Measurements from ENCODE around the gene ATF4. TPM values are rescaled to one million over a fixed set of nuclear protein-coding genes. Genes with fewer than 3 reads are reported as not detected.
A peak's percentile ranks its signal among the peaks of the same experiment; 100 is the strongest.

Gene ATF4
- total and polyA plus RNA-seq, 3 donors from 2014 or later = 192 to 228 (median 227) TPM

- DNase-seq = peak; percentile 80
- H3K36me3 ChIP-seq (ENCODE audit: low read depth, missing control alignments) = no peaks in the 10 kb centered on the region
- H3K27me3 ChIP-seq = no peaks in the 10 kb centered on the region
- H3K4me3 ChIP-seq = no peak overlapping the region
- no peak overlapping the region for H3K27ac ChIP-seq
- WGBS, 2 donors = 43 to 44% methylated on average over 8 of the region's 8 CpGs
- intact Hi-C loops (cut with DNase I; ENCODE audit: low total_unique reads) = no loop called here
- peaks cover 12% of the 10 kb centered on the region for H3K4me1 ChIP-seq
- no peaks in the 10 kb centered on the region for H3K9me3 ChIP-seq
- peak; percentile 41 to 77 (median 70) for TF ChIP-seq CTCF (IDR thresholded peaks at IDR 0.05)
- no peak for TF ChIP-seq POLR2A (IDR thresholded peaks at IDR 0.05)
Measured at GRCh38 chr22:39514373-39514973, 5.9 kb upstream of the ATF4 start.

GRCh38 chr22:39515266-39516050 is 4.9 kb upstream of the ATF4 start:
- TF ChIP-seq CTCF (IDR thresholded peaks at IDR 0.05) (no peak), POLR2A (IDR thresholded peaks at IDR 0.05) (no peak)
- Histone ChIP-seq H3K4me3 (no peak overlapping the region), H3K27me3 (no peaks in the 10 kb centered on the region), H3K9me3 (no peaks in the 10 kb centered on the region), H3K36me3 (ENCODE audit: low read depth, missing control alignments) (no peaks in the 10 kb centered on the region), H3K27ac (no peak overlapping the region), H3K4me1 (peaks cover 12% of the 10 kb centered on the region)
- no peak for DNase-seq
- intact Hi-C loops (cut with DNase I; ENCODE audit: low total_unique reads) = no loop called here
- WGBS, 2 donors = 88 to 91% methylated on average over 11 to 12 of the region's 12 CpGs

GRCh38 chr22:39517470-39517869 is 2.9 kb upstream of the ATF4 start:
- Histone ChIP-seq H3K4me1 (peaks cover 20% of the 10 kb centered on the region), H3K4me3 (no peak overlapping the region), H3K27me3 (no peaks in the 10 kb centered on the region), H3K9me3 (no peaks in the 10 kb centered on the region), H3K27ac (no peak overlapping the region), H3K36me3 (ENCODE audit: low read depth, missing control alignments) (no peaks in the 10 kb centered on the region)
- no peak for DNase-seq
- TF ChIP-seq CTCF (IDR thresholded peaks at IDR 0.05) = no peak
- WGBS, 2 donors = 58 to 59% methylated on average over 3 of the region's 3 CpGs
- intact Hi-C loops (cut with DNase I; ENCODE audit: low total_unique reads) = no loop called here

- no peaks in the 10 kb centered on the region for H3K36me3 ChIP-seq (ENCODE audit: low read depth, missing control alignments)
- no peaks in the 10 kb centered on the region for H3K27me3 ChIP-seq
- H3K4me3 ChIP-seq = peak overlapping the region in 1 of 2 donors; percentile 99
- no peak for DNase-seq
- TF ChIP-seq POLR2A (IDR thresholded peaks at IDR 0.05) (no peak), CTCF (IDR thresholded peaks at IDR 0.05) (no peak)
- intact Hi-C loops (cut with DNase I; ENCODE audit: low total_unique reads) = no loop called here
- WGBS, 2 donors = 35 to 50% methylated on average over 5 of the region's 5 CpGs
- peak overlapping the region in 1 of 2 donors; percentile 98 for H3K27ac ChIP-seq
- peaks cover 28% of the 10 kb centered on the region for H3K4me1 ChIP-seq
- no peaks in the 10 kb centered on the region for H3K9me3 ChIP-seq
Measured at GRCh38 chr22:39518144-39518786, 2.1 kb upstream of the ATF4 start.

Data from testis (tissue), 3 donors.